Brain microvascular endothelial cell (primary cell): ENCODE measurements around the gene CEP164.

ENCODE experiments used
- DNase-seq: peaks from one replicate; pipeline ENCODE4 v3.0.0-alpha.2; 2020
- H3K27ac ChIP-seq: fragments of 250-450 bp; sonication (Bioruptor Pico); 2 replicates; pipeline ENCODE4 v1.5.1; 2020; ENCODE audit warnings: mild to moderate bottlenecking, moderate library complexity
- H3K27me3 ChIP-seq: fragments of 250-450 bp; sonication (Bioruptor Pico); replicated peaks from 2 replicates; pipeline ENCODE4 v1.5.1; 2020; ENCODE audit warnings: mild to moderate bottlenecking
- H3K36me3 ChIP-seq: fragments of 250-450 bp; sonication (Bioruptor Pico); replicated peaks from 2 replicates; pipeline ENCODE4 v1.5.1; 2020; ENCODE audit warnings: mild to moderate bottlenecking
- H3K4me3 ChIP-seq: 2 replicates; pipeline ENCODE4 v1.5.1; 2011; ENCODE audit warnings: low read depth, mild to moderate bottlenecking, control low read depth, low read length, moderate library complexity
- in situ Hi-C: cut with HindIII; loops from 2 replicates; pipeline ENCODE4 v1.10.0; 2017; ENCODE audit warnings: low sequenced_read_pairs, low pct_ligation_motif_present
- TF ChIP-seq, protein P1 (sequence below): IDR thresholded peaks from 2 replicates; pipeline ENCODE4 v1.5.1; 2011; ENCODE audit warnings: low read depth, mild to moderate bottlenecking, moderate library complexity, low read length, control low read depth, inconsistent platforms; ENCODE audit errors: missing control alignments

Gene CEP164

DNA sequence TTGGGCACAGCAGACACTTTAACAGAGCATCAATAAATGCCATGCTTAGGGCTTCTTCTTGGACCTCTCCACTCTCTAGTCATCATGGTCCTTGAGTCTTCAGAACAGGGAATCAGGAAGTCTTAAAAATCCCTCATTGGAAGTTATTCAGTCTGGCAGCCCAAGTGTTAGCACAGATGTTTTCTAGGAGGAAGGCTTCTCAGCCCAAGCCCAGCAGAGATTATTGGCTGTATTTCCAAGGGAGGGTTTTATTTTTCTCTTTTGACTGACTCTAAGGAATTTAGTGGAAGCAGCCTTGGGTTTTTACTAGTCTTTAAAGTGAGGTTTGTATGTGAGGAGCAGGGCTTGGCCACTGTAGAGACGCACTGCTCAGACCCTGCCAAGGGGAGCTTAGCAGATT is 41.9 kb downstream of the CEP164 start:
- peaks cover 46% of the 10 kb centered on the region for H3K36me3 ChIP-seq

DNA sequence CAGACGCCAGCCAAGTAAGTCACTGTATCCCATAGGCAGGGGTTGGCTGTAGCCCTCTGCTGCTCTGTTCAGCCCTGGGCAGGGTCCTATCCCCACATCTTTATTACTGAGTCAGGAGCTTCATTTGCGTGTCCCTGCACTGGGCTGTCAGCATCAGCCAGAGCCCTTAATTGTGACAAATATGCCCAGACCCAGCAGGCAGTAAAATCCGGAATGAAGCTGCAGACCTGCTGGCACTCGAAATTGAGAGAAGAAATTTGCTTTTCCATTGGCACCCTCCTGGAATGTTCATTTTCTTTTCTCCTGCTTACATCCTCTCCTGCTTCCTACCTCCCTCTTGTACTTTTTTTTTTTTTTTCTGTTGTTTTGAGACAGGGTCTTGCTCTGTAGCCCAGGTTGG is 43.8 kb downstream of the CEP164 start:
- no peak for DNase-seq
- Histone ChIP-seq H3K27me3 (no peaks in the 10 kb centered on the region), H3K27ac (no peak overlapping the region), H3K4me3 (no peak overlapping the region), H3K36me3 (peaks cover 45% of the 10 kb centered on the region)
- TF ChIP-seq, protein P1, sequence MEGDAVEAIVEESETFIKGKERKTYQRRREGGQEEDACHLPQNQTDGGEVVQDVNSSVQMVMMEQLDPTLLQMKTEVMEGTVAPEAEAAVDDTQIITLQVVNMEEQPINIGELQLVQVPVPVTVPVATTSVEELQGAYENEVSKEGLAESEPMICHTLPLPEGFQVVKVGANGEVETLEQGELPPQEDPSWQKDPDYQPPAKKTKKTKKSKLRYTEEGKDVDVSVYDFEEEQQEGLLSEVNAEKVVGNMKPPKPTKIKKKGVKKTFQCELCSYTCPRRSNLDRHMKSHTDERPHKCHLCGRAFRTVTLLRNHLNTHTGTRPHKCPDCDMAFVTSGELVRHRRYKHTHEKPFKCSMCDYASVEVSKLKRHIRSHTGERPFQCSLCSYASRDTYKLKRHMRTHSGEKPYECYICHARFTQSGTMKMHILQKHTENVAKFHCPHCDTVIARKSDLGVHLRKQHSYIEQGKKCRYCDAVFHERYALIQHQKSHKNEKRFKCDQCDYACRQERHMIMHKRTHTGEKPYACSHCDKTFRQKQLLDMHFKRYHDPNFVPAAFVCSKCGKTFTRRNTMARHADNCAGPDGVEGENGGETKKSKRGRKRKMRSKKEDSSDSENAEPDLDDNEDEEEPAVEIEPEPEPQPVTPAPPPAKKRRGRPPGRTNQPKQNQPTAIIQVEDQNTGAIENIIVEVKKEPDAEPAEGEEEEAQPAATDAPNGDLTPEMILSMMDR: no peak
- in situ Hi-C loops: no loop called here

More for the DNA sequence above, 41.9 kb downstream of the CEP164 start:
- in situ Hi-C loops: no loop called here
- no peak overlapping the region for H3K27ac ChIP-seq
- no peak overlapping the region for H3K4me3 ChIP-seq
- H3K27me3 ChIP-seq: no peaks in the 10 kb centered on the region
- TF ChIP-seq, protein P1: no peak
- no peak for DNase-seq

DNA sequence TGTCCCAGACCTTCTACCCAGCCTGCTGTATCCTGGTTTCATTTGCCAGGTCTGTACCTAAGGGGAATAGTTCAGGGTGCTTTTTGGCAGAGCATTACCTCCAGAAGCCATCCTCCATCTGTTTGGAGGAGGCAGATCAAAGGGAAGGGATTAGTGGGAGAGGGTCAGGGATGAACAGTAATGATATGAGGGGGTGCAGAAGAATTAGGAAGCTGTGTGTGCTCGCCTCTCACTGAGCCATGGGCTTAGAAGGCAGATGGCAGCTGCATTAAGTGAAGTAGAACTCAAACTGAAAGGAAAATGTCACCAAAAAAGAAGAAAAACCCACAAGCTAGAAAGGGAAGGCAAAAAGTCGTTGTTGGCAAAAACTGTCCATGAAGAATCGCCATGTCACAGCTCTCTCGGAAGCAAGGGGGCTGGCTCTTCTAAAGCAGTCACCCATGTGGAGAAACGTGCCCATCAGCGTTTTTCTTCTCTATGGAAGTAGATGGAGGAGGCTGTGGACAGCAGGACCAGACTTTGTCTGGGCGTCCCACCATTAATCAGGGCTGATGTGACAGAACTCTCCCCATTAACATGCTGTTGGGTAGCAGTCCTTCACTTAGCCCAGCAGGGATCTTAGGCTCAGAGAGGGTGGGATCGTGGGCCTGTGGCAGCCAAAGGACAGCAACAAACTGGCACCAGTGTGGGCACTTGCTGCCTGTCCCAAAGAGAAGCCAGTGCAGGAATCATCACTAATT is 46.8 kb downstream of the CEP164 start:
- TF ChIP-seq, protein P1: no peak
- no peak for DNase-seq
- in situ Hi-C loops: no loop called here
- Histone ChIP-seq H3K4me3 (no peak overlapping the region), H3K27ac (no peak overlapping the region), H3K36me3 (peaks cover 36% of the 10 kb centered on the region), H3K27me3 (no peaks in the 10 kb centered on the region)

DNA sequence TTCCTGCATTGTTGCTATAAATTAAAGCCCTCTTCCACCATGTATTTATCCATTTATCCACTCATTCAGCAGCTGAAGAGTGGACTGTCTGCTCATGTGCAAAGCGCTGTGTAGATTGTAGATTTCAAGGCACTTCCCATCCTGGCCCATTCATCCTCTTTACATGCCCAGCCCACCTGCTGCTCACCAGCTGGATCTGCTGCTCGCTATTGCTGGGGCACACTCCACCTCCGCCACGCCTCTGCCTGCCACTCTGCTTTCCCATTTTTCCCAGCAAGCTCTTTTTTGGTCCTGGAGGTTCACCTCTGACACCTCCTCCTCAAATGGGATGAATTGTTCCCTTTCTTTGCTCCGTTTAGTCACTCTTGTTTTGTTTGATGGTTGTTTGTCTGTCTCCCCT is 48.3 kb downstream of the CEP164 start:
- no peak for DNase-seq
- TF ChIP-seq, protein P1: no peak
- Histone ChIP-seq H3K4me3 (no peak overlapping the region), H3K36me3 (peaks cover 46% of the 10 kb centered on the region), H3K27me3 (no peaks in the 10 kb centered on the region), H3K27ac (no peak overlapping the region)
- in situ Hi-C loops: no loop called here

DNA sequence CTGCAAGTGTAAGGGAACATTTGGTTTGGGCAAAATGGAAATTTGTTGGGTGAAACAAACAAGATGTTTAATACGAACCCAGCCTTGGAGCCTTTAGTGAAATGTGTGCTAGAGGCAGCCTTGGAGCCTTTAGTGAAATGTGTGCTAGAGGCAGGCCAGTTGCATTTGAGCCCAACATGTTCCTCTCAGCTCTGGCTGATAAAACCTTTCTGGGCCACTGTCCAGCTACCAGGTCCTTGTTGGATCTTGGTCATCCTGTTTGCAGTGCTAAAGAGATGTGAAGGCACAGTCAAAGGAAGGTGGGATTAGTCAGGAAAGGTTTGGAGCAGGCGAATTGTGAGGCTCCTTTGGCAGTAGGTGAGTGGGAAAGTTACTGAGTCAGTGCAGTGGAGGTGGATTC is 48.9 kb downstream of the CEP164 start:
- DNase-seq: no peak
- Histone ChIP-seq H3K4me3 (no peak overlapping the region), H3K27ac (no peak overlapping the region), H3K36me3 (peaks cover 44% of the 10 kb centered on the region), H3K27me3 (no peaks in the 10 kb centered on the region)
- in situ Hi-C loops: no loop called here
- TF ChIP-seq, protein P1: no peak
